HepG2 (cell line): ENCODE data around the gene GALR3. TPM values are rescaled to one million over a fixed set of nuclear protein-coding genes. Genes with fewer than 3 reads are reported as not detected.

ENCODE experiments used
- CENPX ChIP-seq: sonication (generic); formaldehyde crosslinking; IDR thresholded peaks from 2 replicates; pipeline ENCODE4 v1.9.0; 2021; ENCODE audit warnings: mild to moderate bottlenecking, missing genetic modification reagents, moderate library complexity
- EED ChIP-seq: sonication (generic); formaldehyde crosslinking; IDR thresholded peaks from 2 replicates; pipeline ENCODE4 v1.5.0; 2020; ENCODE audit warnings: mild to moderate bottlenecking, missing genetic modification reagents
- EP300 ChIP-seq, 3 experiments: sonication (generic) in 1 of 3; formaldehyde crosslinking in 1 of 3; IDR thresholded peaks; 2 replicates each; pipeline versions ENCODE4 v1.5.1 to v1.6.1; 2011 to 2020; ENCODE audit warnings: low read depth in 2 of 3, low read length in 2 of 3, borderline replicate concordance in 1 of 3, improper control_type of control experiment in 1 of 3, mild to moderate bottlenecking in 1 of 3, missing genetic modification reagents in 1 of 3, moderate library complexity in 1 of 3
- ETS1 ChIP-seq: sonication (generic); formaldehyde crosslinking; IDR thresholded peaks from 2 replicates; pipeline ENCODE4 v1.4.0; 2020; ENCODE audit warnings: missing genetic modification reagents
- MXI1 ChIP-seq: IDR thresholded peaks from 3 replicates; pipeline ENCODE4 v1.6.1; 2012; ENCODE audit warnings: low read depth, low read length, inconsistent platforms, borderline replicate concordance
- PHF5A ChIP-seq: IDR thresholded peaks from one replicate; pipeline ENCODE4 v1.6.1; 2018; ENCODE audit warnings: low read depth, missing genetic modification reagents; ENCODE audit not compliant: unreplicated experiment
- PITX1 ChIP-seq: sonication (generic); formaldehyde crosslinking; IDR thresholded peaks from 2 replicates; pipeline ENCODE4 v1.5.1; 2020; ENCODE audit warnings: mild to moderate bottlenecking, missing genetic modification reagents
- RARA ChIP-seq: IDR thresholded peaks from 2 replicates; pipeline ENCODE4 v1.6.1; 2016; ENCODE audit warnings: missing genetic modification reagents, missing compliant biosample characterization
- ZBTB49 ChIP-seq: sonication (generic); formaldehyde crosslinking; IDR thresholded peaks from 2 replicates; pipeline ENCODE4 v1.4.0; 2020; ENCODE audit warnings: missing genetic modification reagents, borderline replicate concordance
- ZNF513 ChIP-seq: sonication (generic); formaldehyde crosslinking; conservative IDR thresholded peaks from 2 replicates; pipeline ENCODE4 v1.5.0; 2020; ENCODE audit warnings: missing genetic modification reagents
- ZNF576 ChIP-seq: sonication (generic); formaldehyde crosslinking; IDR thresholded peaks from 2 replicates; pipeline ENCODE4 v1.4.0; 2020; ENCODE audit warnings: mild to moderate bottlenecking, missing genetic modification reagents
- ZNF639 ChIP-seq: conservative IDR thresholded peaks from 2 replicates; pipeline ENCODE4 v1.6.1; 2018; ENCODE audit warnings: missing genetic modification reagents
- ZNF75D ChIP-seq: sonication (generic); formaldehyde crosslinking; IDR thresholded peaks from 2 replicates; pipeline ENCODE4 v1.8.1; 2023; ENCODE audit warnings: missing genetic modification reagents, mild to moderate bottlenecking, borderline replicate concordance
- ZNF770 ChIP-seq: sonication (generic); formaldehyde crosslinking; IDR thresholded peaks from 2 replicates; pipeline ENCODE4 v1.5.0; 2020; ENCODE audit warnings: mild to moderate bottlenecking, missing genetic modification reagents
- ZNF775 ChIP-seq: sonication (generic); formaldehyde crosslinking; IDR thresholded peaks from 2 replicates; pipeline ENCODE4 v1.4.0; 2020; ENCODE audit warnings: missing genetic modification reagents, mild to moderate bottlenecking, moderate library complexity, borderline replicate concordance
- ZSCAN25 ChIP-seq: sonication (generic); formaldehyde crosslinking; IDR thresholded peaks from 2 replicates; pipeline ENCODE4 v1.8.0; 2022; ENCODE audit warnings: mild to moderate bottlenecking, missing genetic modification reagents
- polyA plus RNA-seq, 8 experiments: library from polyadenylated mRNA; depleted of rRNA in 3 of 8; stranded (reverse) in 7 of 8; unstranded in 1 of 8; fragments of >200 nt; fragmentation: Illumina TruSeq in 4 of 8; extraction: Trizol in 4 of 8; gene quantifications; 2 replicates each; pipeline versions ENCODE4 v1.2.1 to v1.2.3, GENCODE V29; 2011 to 2016; ENCODE audit warnings: low read depth in 4 of 8, missing spikeins in 1 of 8, mixed read lengths in 1 of 8; ENCODE audit not compliant: insufficient read depth in 1 of 8
- total RNA-seq, 5 experiments: library from RNA; depleted of rRNA; stranded (reverse); fragments of >200 nt; fragmentation: Illumina TruSeq; extraction: Trizol; gene quantifications; 2 replicates each; pipeline ENCODE4 v1.2.3, GENCODE V29; 2016; ENCODE audit warnings: low read depth in 1 of 5

The GALR3 gene
- total and polyA plus RNA-seq, 2 of the 13 experiments (the other 11 are each of a cell fraction or from before 2014, with no cell fraction given) = 0.13 TPM; not detected in 1

GRCh38 chr22:37832022-37832857 is 9.1 kb downstream of the GALR3 start (continued):
- TF ChIP-seq RARA (CRISPR knock-in tag) (peak; percentile 72), ZSCAN25 (CRISPR knock-in tag) (no peak), EED (CRISPR knock-in tag) (no peak), ZBTB49 (CRISPR knock-in tag) (no peak), PHF5A (CRISPR knock-in tag) (no peak), CENPX (no peak), ZNF770 (CRISPR knock-in tag) (peak; percentile 96), EP300 (IDR thresholded peaks at IDR 0.05; ENCODE audit: low read depth in 2 of 2, low read length in 2 of 2) (0 out of 4 replicates have a peak, but pooled peaks of 1 of the 2 experiments have one; percentile 44), EP300 (CRISPR knock-in tag; IDR thresholded peaks at IDR 0.05; ENCODE audit: borderline replicate concordance) (no peak), ZNF775 (no peak), ZNF576 (CRISPR knock-in tag) (no peak), ZNF639 (CRISPR knock-in tag) (no peak), ETS1 (CRISPR knock-in tag) (no peak), MXI1 (peak; percentile 9; the same call in 1 of the 3 replicates), PITX1 (CRISPR knock-in tag) (no peak), ZNF75D (CRISPR knock-in tag) (no peak), ZNF513 (CRISPR knock-in tag) (no peak)
